ENCODE data around the gene ASPSCR1. TPM values are rescaled to one million over a fixed set of nuclear protein-coding genes. Genes with fewer than 3 reads are reported as not detected.

Gene ASPSCR1
- total and polyA plus RNA-seq, 9 of the 15 experiments (the other 6 are each of a cell fraction or from before 2014, with no cell fraction given): 0.90 to 36.9 (median 11.6) TPM

DNA sequence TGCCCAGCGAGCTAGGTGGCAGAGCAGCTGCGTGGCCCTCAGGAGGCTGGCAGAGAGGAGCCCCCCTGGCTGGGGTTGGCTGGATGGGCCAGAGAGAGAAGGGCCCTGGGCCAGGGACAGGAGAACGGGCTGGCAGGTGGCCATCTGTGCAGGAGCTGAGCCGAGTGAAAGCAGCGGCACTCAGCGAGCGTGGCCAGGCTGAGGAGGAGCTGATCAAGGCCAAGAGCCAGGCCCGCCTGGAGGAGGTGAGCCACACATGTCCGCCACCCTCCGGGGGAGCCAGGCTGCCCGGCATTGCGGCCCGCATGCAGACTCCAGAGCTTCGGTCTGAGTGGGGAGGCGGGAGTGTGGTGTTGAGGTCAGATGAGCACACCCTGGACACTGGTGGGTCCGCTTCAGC is 52.0 kb downstream of the ASPSCR1 start:
- Histone ChIP-seq H3K79me2 (ENCODE audit: control insufficient read depth, insufficient read depth, low read length) (peaks cover 19% of the 10 kb centered on the region), H2AFZ (ENCODE audit: low read depth, low read length) (no peak overlapping the region), H3K9me1 (ENCODE audit: control insufficient read depth, insufficient read depth, low read length) (no peaks in the 10 kb centered on the region), H3K27ac (ENCODE audit: extremely low read depth, low read depth, low read length) (no peak overlapping the region), H3K36me3 (ENCODE audit: control insufficient read depth, insufficient read depth, low read length) (peaks cover 16% of the 10 kb centered on the region; the same call in 1 of the 3 replicates), H3K9ac (ENCODE audit: insufficient read depth in 1 of 2, low read depth in 2 of 2, low read length in 2 of 2) (peak overlapping the region in 1 of 2 experiments; percentile 55; a peak in 2 of 4 replicates), H3K9me3 (replicated peaks; ENCODE audit: control insufficient read depth, insufficient read depth, low read depth, low read length) (no peaks in the 10 kb centered on the region), H3K4me2 (ENCODE audit: insufficient read depth, low read length) (no peak overlapping the region), H3K4me3 (no peak overlapping the region), H3K4me1 (replicated peaks in 1 of 2; ENCODE audit: control insufficient read depth in 2 of 2, insufficient read depth in 2 of 2, low read length in 2 of 2) (peaks cover 8 to 89% of the 10 kb centered on the region in 2 experiments), H3K27me3 (ENCODE audit: control insufficient read depth in 2 of 2, insufficient read depth in 2 of 2, low read length in 2 of 2) (no peaks in the 10 kb centered on the region), H4K20me1 (replicated peaks; ENCODE audit: control insufficient read depth, insufficient read depth, low read length) (no peaks in the 10 kb centered on the region)
- DNase-seq (ENCODE audit: extremely low read depth in 1 of 4, low spot score in 3 of 4) (no peak), FAIRE-seq (no peak), ATAC-seq (no peak)
- ChIA-PET CTCF (ENCODE audit: low intra/inter-chr PET ratio) (interaction anchor here (2.4 kb wide), 1 partner anchor 124 kb away, joined by 27 read pairs; no protein-coding TSS in a partner anchor), POLR2A (interaction anchor here (0.6 to 2.0 kb wide), 2 partner anchors 8 to 113 kb away, joined by 3 to 6 read pairs; partner anchors contain the start of gene DCXR)
- in situ Hi-C loops (cut with MboI) (no loop called here), intact Hi-C loops (cut with micrococcal nuclease) (no loop called here)
- 90% methylated on average over 16 of the region's 16 CpGs for WGBS (ENCODE audit: insufficient coverage, low coverage, missing lambda C conversion rate)
- BruUV-seq (replicated peaks): no TSS peak
- TF ChIP-seq KAT7 (CRISPR knock-in tag; IDR thresholded peaks at IDR 0.05; ENCODE audit: borderline replicate concordance) (no peak), POLR2G (IDR thresholded peaks at IDR 0.05; ENCODE audit: low read depth, low read length) (0 out of 2 replicates have a peak, but pooled peaks have one; percentile 25), SMARCA4 (IDR thresholded peaks at IDR 0.05) (no peak), THRAP3 (IDR thresholded peaks at IDR 0.05; ENCODE audit: borderline replicate concordance) (no peak), RBM14 (IDR thresholded peaks at IDR 0.05; ENCODE audit: borderline replicate concordance, insufficient read depth, low read depth, low read length) (0 out of 2 replicates have a peak, but pooled peaks have one; percentile 49), PPARD (CRISPR knock-in tag; IDR thresholded peaks at IDR 0.05) (no peak), SRF (CRISPR knock-in tag; IDR thresholded peaks at IDR 0.05) (no peak), CGGBP1 (CRISPR knock-in tag; IDR thresholded peaks at IDR 0.05) (no peak), TGIF2 (CRISPR knock-in tag; IDR thresholded peaks at IDR 0.05) (no peak), CEBPZ (IDR thresholded peaks at IDR 0.05; ENCODE audit: borderline replicate concordance, low read depth, low read length) (no peak)
- TF ChIP-seq, protein P1, sequence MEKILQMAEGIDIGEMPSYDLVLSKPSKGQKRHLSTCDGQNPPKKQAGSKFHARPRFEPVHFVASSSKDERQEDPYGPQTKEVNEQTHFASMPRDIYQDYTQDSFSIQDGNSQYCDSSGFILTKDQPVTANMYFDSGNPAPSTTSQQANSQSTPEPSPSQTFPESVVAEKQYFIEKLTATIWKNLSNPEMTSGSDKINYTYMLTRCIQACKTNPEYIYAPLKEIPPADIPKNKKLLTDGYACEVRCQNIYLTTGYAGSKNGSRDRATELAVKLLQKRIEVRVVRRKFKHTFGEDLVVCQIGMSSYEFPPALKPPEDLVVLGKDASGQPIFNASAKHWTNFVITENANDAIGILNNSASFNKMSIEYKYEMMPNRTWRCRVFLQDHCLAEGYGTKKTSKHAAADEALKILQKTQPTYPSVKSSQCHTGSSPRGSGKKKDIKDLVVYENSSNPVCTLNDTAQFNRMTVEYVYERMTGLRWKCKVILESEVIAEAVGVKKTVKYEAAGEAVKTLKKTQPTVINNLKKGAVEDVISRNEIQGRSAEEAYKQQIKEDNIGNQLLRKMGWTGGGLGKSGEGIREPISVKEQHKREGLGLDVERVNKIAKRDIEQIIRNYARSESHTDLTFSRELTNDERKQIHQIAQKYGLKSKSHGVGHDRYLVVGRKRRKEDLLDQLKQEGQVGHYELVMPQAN (IDR thresholded peaks at IDR 0.05; ENCODE audit: borderline replicate concordance): no peak
- TF ChIP-seq, protein P2, sequence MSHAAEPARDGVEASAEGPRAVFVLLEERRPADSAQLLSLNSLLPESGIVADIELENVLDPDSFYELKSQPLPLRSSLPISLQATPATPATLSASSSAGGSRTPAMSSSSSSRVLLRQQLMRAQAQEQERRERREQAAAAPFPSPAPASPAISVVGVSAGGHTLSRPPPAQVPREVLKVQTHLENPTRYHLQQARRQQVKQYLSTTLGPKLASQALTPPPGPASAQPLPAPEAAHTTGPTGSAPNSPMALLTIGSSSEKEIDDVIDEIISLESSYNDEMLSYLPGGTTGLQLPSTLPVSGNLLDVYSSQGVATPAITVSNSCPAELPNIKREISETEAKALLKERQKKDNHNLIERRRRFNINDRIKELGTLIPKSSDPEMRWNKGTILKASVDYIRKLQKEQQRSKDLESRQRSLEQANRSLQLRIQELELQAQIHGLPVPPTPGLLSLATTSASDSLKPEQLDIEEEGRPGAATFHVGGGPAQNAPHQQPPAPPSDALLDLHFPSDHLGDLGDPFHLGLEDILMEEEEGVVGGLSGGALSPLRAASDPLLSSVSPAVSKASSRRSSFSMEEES (CRISPR knock-in tag; IDR thresholded peaks at IDR 0.05): no peak
- TF ChIP-seq, protein P3, sequence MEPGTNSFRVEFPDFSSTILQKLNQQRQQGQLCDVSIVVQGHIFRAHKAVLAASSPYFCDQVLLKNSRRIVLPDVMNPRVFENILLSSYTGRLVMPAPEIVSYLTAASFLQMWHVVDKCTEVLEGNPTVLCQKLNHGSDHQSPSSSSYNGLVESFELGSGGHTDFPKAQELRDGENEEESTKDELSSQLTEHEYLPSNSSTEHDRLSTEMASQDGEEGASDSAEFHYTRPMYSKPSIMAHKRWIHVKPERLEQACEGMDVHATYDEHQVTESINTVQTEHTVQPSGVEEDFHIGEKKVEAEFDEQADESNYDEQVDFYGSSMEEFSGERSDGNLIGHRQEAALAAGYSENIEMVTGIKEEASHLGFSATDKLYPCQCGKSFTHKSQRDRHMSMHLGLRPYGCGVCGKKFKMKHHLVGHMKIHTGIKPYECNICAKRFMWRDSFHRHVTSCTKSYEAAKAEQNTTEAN (CRISPR knock-in tag; IDR thresholded peaks at IDR 0.05): no peak

All from K562 (cell line).